Loucy (cell line): Measurements from ENCODE around the gene ZNF536.

Source experiments
- H2AFZ ChIP-seq: fragments of 200-600 bp; sonication (generic); 2 replicates; pipeline ENCODE4 v1.6.0; 2016; ENCODE audit warnings: antibody characterized with exemption, mild to moderate bottlenecking, low read length, moderate library complexity
- H3F3A ChIP-seq: fragments of 200-600 bp; 2 replicates; pipeline ENCODE4 v1.6.0; 2016; ENCODE audit warnings: antibody characterized with exemption, low read depth, mild to moderate bottlenecking
- H3K27me3 ChIP-seq: fragments of 200-600 bp; sonication (generic); 2 replicates; pipeline ENCODE4 v1.6.1; 2014; ENCODE audit warnings: low read length, mild to moderate bottlenecking; ENCODE audit not compliant: insufficient read depth, poor library complexity, severe bottlenecking
- H3K36me3 ChIP-seq: fragments of 200-600 bp; sonication (generic); 2 replicates; pipeline ENCODE4 v1.6.1; 2016; ENCODE audit warnings: low read length; ENCODE audit not compliant: insufficient read depth
- H3K4me1 ChIP-seq: fragments of 200-600 bp; sonication (generic); 2 replicates; pipeline ENCODE4 v1.5.1; 2014; ENCODE audit warnings: low read length, mild to moderate bottlenecking; ENCODE audit not compliant: insufficient read depth, poor library complexity, severe bottlenecking
- H3K4me2 ChIP-seq: fragments of 200-600 bp; sonication (generic); 2 replicates; pipeline ENCODE4 v1.6.0; 2014; ENCODE audit warnings: antibody characterized with exemption, low read length, low read depth, mild to moderate bottlenecking; ENCODE audit not compliant: poor library complexity, severe bottlenecking
- H3K4me3 ChIP-seq: fragments of 200-600 bp; sonication (generic); 2 replicates; pipeline ENCODE4 v1.5.1; 2014; ENCODE audit warnings: low read length, mild to moderate bottlenecking, mixed read lengths; ENCODE audit not compliant: poor library complexity, severe bottlenecking
- H3K79me2 ChIP-seq: fragments of 200-600 bp; sonication (generic); 2 replicates; pipeline ENCODE4 v1.6.1; 2014; ENCODE audit warnings: low read length; ENCODE audit not compliant: insufficient read depth
- H3K9ac ChIP-seq: fragments of 200-600 bp; sonication (generic); 2 replicates; pipeline ENCODE4 v1.6.0; 2014; ENCODE audit warnings: mild to moderate bottlenecking, low read depth, low read length, moderate library complexity; ENCODE audit not compliant: poor library complexity, severe bottlenecking
- H3K9me2 ChIP-seq: fragments of 200-600 bp; sonication (generic); replicated peaks from 2 replicates; pipeline ENCODE4 v1.6.1; 2016; ENCODE audit warnings: low read depth, low read length, mixed read lengths
- H3K9me3 ChIP-seq: fragments of 200-600 bp; sonication (generic); 2 replicates; pipeline ENCODE4 v1.6.1; 2014; ENCODE audit warnings: mild to moderate bottlenecking, antibody characterized with exemption, low read length, low read depth; ENCODE audit not compliant: insufficient read depth
- H4K20me1 ChIP-seq: fragments of 200-600 bp; sonication (generic); 2 replicates; pipeline ENCODE4 v1.6.0; 2014; ENCODE audit warnings: antibody characterized with exemption, low read length, mild to moderate bottlenecking; ENCODE audit not compliant: insufficient read depth, poor library complexity, severe bottlenecking
- EZH2phosphoT487 ChIP-seq: fragments of 200-600 bp; IDR thresholded peaks from 2 replicates; pipeline ENCODE4 v1.6.1; 2018; ENCODE audit warnings: antibody characterized with exemption, mild to moderate bottlenecking, moderate library complexity, borderline replicate concordance
- TF ChIP-seq, protein P1 (sequence below): fragments of 200-600 bp; sonication (generic); conservative IDR thresholded peaks from 2 replicates; pipeline ENCODE4 v1.5.1; 2014; ENCODE audit warnings: mild to moderate bottlenecking, antibody characterized with exemption, low read length

ZNF536 gene

DNA sequence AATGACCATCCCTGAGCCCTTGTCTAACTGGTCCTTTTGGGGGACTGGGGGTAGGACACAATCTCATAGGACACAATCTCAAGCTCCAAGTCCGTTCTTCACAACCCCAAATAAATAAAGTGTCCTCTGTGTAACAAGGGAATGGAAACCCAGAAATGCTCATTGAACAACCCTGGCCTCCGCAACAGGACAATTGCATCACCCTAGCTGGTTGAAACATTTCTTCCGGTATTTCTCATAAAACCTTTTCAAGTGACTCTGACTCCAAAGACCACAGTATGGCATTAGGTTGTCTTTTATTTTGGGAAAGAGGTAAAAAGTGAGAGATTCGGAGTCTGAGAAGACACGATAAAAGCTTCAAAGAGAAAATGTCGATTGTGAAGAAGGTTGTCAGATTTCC lies 186.6 kb downstream of the ZNF536 start:
- Histone ChIP-seq H3K9ac (no peak overlapping the region), H3K79me2 (no peaks in the 10 kb centered on the region), H3K36me3 (no peaks in the 10 kb centered on the region), H3K9me3 (no peaks in the 10 kb centered on the region; the same call in 1 of the 2 replicates), H3K27me3 (no peaks in the 10 kb centered on the region), H3K9me2 (no peaks in the 10 kb centered on the region), H4K20me1 (no peaks in the 10 kb centered on the region), H3K4me3 (no peak overlapping the region), H3K4me1 (no peaks in the 10 kb centered on the region), H3K4me2 (no peak overlapping the region), H3F3A (no peaks in the 10 kb centered on the region), H2AFZ (no peak overlapping the region)
- TF ChIP-seq, protein P1, sequence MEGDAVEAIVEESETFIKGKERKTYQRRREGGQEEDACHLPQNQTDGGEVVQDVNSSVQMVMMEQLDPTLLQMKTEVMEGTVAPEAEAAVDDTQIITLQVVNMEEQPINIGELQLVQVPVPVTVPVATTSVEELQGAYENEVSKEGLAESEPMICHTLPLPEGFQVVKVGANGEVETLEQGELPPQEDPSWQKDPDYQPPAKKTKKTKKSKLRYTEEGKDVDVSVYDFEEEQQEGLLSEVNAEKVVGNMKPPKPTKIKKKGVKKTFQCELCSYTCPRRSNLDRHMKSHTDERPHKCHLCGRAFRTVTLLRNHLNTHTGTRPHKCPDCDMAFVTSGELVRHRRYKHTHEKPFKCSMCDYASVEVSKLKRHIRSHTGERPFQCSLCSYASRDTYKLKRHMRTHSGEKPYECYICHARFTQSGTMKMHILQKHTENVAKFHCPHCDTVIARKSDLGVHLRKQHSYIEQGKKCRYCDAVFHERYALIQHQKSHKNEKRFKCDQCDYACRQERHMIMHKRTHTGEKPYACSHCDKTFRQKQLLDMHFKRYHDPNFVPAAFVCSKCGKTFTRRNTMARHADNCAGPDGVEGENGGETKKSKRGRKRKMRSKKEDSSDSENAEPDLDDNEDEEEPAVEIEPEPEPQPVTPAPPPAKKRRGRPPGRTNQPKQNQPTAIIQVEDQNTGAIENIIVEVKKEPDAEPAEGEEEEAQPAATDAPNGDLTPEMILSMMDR: no peak
- TF ChIP-seq EZH2phosphoT487: no peak

GRCh38 chr19:30559446-30559845 lies 187.3 kb downstream of the ZNF536 start:
- Histone ChIP-seq H3K27me3 (no peaks in the 10 kb centered on the region), H3K4me2 (no peak overlapping the region), H2AFZ (no peak overlapping the region), H3K4me1 (no peaks in the 10 kb centered on the region), H3F3A (no peaks in the 10 kb centered on the region), H3K4me3 (no peak overlapping the region), H4K20me1 (no peaks in the 10 kb centered on the region), H3K9ac (no peak overlapping the region), H3K9me2 (no peaks in the 10 kb centered on the region), H3K9me3 (no peaks in the 10 kb centered on the region; the same call in 1 of the 2 replicates), H3K79me2 (no peaks in the 10 kb centered on the region), H3K36me3 (no peaks in the 10 kb centered on the region)
- TF ChIP-seq, protein P1: no peak
- no peak for TF ChIP-seq EZH2phosphoT487

DNA sequence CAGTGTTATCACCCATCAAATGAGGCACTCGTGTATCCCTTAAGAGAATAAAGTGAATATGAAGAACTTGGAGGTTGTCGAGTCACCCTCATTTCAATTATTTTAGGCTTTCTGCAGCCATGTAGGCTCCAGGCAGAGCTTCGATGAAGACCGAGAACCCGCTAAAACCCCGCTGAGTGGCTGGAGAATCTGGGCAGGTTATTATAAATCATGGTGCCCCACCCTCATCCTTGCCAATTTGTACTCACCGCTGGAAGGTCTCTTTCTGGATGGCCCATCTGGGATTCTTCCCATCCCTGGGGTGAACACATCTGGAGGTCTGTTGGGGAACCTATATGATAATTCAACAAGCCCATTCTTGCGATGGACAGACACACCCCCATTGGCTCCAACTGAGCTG lies 190.8 kb downstream of the ZNF536 start:
- Histone ChIP-seq H3K4me1 (no peaks in the 10 kb centered on the region), H3K4me3 (no peak overlapping the region), H4K20me1 (no peaks in the 10 kb centered on the region), H3F3A (no peaks in the 10 kb centered on the region), H3K9me2 (no peaks in the 10 kb centered on the region), H3K36me3 (no peaks in the 10 kb centered on the region), H3K79me2 (no peaks in the 10 kb centered on the region), H3K9ac (no peak overlapping the region), H3K27me3 (no peaks in the 10 kb centered on the region), H3K9me3 (peaks cover 6% of the 10 kb centered on the region; the same call in 1 of the 2 replicates), H2AFZ (no peak overlapping the region), H3K4me2 (no peak overlapping the region)
- TF ChIP-seq, protein P1: no peak
- TF ChIP-seq EZH2phosphoT487: no peak
